Measurements from ENCODE around the gene SSBP3. TPM values are rescaled to one million over a fixed set of nuclear protein-coding genes. Genes with fewer than 3 reads are reported as not detected.

SSBP3 gene
- total and polyA plus RNA-seq, 2 of the 13 experiments (the other 11 are each of a cell fraction or from before 2014, with no cell fraction given), result 8.5 to 17.6 TPM

GRCh38 chr1:54374766-54375165, 31.4 kb downstream of the SSBP3 start:
- Histone ChIP-seq H3K4me1 (ENCODE audit: insufficient read depth, low read length) (peaks cover 40% of the 10 kb centered on the region), H3K79me2 (ENCODE audit: insufficient read depth, low read length) (peaks cover 2% of the 10 kb centered on the region), H3K9me3 (ENCODE audit: low read length) (no peaks in the 10 kb centered on the region), H2AFZ (ENCODE audit: low read length) (no peak overlapping the region), H4K20me1 (ENCODE audit: insufficient read depth, low read length) (peaks cover 4% of the 10 kb centered on the region), H3K27me3 (ENCODE audit: control insufficient read depth in 1 of 2, insufficient read depth in 2 of 2, low read length in 2 of 2) (no peaks in the 10 kb centered on the region), H3K27ac (ENCODE audit: extremely low read length, insufficient read depth, low read length) (no peak overlapping the region), H3K4me2 (ENCODE audit: low read depth, low read length) (no peak overlapping the region), H3K4me3 (replicated peaks in 1 of 3; ENCODE audit: insufficient read depth in 1 of 3, low read depth in 2 of 3, low read length in 3 of 3) (no peak overlapping the region), H3K9ac (ENCODE audit: insufficient read depth, low read depth, low read length) (no peak overlapping the region), H3K36me3 (replicated peaks in 1 of 2; ENCODE audit: control insufficient read depth in 1 of 2, insufficient read depth in 2 of 2, low read length in 2 of 2) (peaks cover 1 to 3% of the 10 kb centered on the region in 2 experiments; a peak in 4 of 5 replicates)
- no TSS peak for BruUV-seq (replicated peaks)
- WGBS (ENCODE audit: low lambda C conversion rate), result 84% methylated on average over 7 of the region's 8 CpGs
- ChIA-PET POLR2A (no interaction called here), CTCF (ENCODE audit: low intra/inter-chr PET ratio, low total read pairs) (no interaction called here)
- no peak for FAIRE-seq
- no peak for ATAC-seq
- DNase-seq (ENCODE audit: low spot score), result no peak
- TF ChIP-seq NCOA2 (CRISPR knock-in tag; IDR thresholded peaks at IDR 0.05), result no peak
- no peak for TF ChIP-seq KLF9 (CRISPR knock-in tag; IDR thresholded peaks at IDR 0.05; ENCODE audit: low read depth)
- TF ChIP-seq SP5 (CRISPR knock-in tag; IDR thresholded peaks at IDR 0.05; ENCODE audit: borderline replicate concordance, low read depth), result no peak
- no peak for TF ChIP-seq ZNF746 (CRISPR knock-in tag; IDR thresholded peaks at IDR 0.05)
- TF ChIP-seq SRSF1 (optimal IDR thresholded peaks at IDR 0.05; ENCODE audit: low read depth, low read length), result no peak
- TF ChIP-seq CCDC6 (CRISPR knock-in tag; IDR thresholded peaks at IDR 0.05), result no peak
- TF ChIP-seq GLI4 (CRISPR knock-in tag; IDR thresholded peaks at IDR 0.05; ENCODE audit: borderline replicate concordance), result no peak
- TF ChIP-seq PRPF4 (IDR thresholded peaks at IDR 0.05; ENCODE audit: low read depth, low read length, poor library complexity, severe bottlenecking), result no peak
- TF ChIP-seq ZNF780A (CRISPR knock-in tag; IDR thresholded peaks at IDR 0.05), result no peak
- TF ChIP-seq RFXANK (CRISPR knock-in tag; IDR thresholded peaks at IDR 0.05), result no peak
- TF ChIP-seq TMF1 (CRISPR knock-in tag; IDR thresholded peaks at IDR 0.05; ENCODE audit: low read depth), result no peak
- in situ Hi-C loops (cut with HindIII; ENCODE audit: extremely low pct_ligation_motif_present, low pct_unique_long_range_greater_than_20kb), result no loop called here
- intact Hi-C loops (cut with micrococcal nuclease; ENCODE audit: unreplicated experiment), result no loop called here

- Histone ChIP-seq H3K27ac (ENCODE audit: extremely low read length, insufficient read depth, low read length) (no peak overlapping the region), H3K9me3 (ENCODE audit: low read length) (no peaks in the 10 kb centered on the region), H2AFZ (ENCODE audit: low read length) (no peak overlapping the region), H3K9ac (ENCODE audit: insufficient read depth, low read depth, low read length) (no peak overlapping the region), H3K36me3 (replicated peaks in 1 of 2; ENCODE audit: control insufficient read depth in 1 of 2, insufficient read depth in 2 of 2, low read length in 2 of 2) (peaks cover 1 to 5% of the 10 kb centered on the region in 2 experiments; a peak in 1 of 5 replicates), H3K79me2 (ENCODE audit: insufficient read depth, low read length) (peaks cover 2% of the 10 kb centered on the region), H3K4me2 (ENCODE audit: low read depth, low read length) (no peak overlapping the region), H3K4me1 (ENCODE audit: insufficient read depth, low read length) (peaks cover 40% of the 10 kb centered on the region), H3K4me3 (replicated peaks in 1 of 3; ENCODE audit: insufficient read depth in 1 of 3, low read depth in 2 of 3, low read length in 3 of 3) (no peak overlapping the region), H3K27me3 (ENCODE audit: control insufficient read depth in 1 of 2, insufficient read depth in 2 of 2, low read length in 2 of 2) (no peaks in the 10 kb centered on the region), H4K20me1 (ENCODE audit: insufficient read depth, low read length) (peaks cover 4% of the 10 kb centered on the region)
- CTCF ChIA-PET (ENCODE audit: low intra/inter-chr PET ratio, low total read pairs), result no interaction called here
- TF ChIP-seq RFX3 (CRISPR knock-in tag; IDR thresholded peaks at IDR 0.05) (0 out of 2 replicates have a peak, but pooled peaks have one; percentile 22), ASH2L (IDR thresholded peaks at IDR 0.05; ENCODE audit: insufficient read length, low read depth, low read length) (no peak), KAT2B (IDR thresholded peaks at IDR 0.05; ENCODE audit: borderline replicate concordance, low read depth, low read length) (no peak), LRRFIP1 (CRISPR knock-in tag; conservative IDR thresholded peaks at IDR 0.05) (no peak), RFX1 (IDR thresholded peaks at IDR 0.05) (peak; percentile 24; the same call in 1 of the 2 replicates), ZNF790 (CRISPR knock-in tag; IDR thresholded peaks at IDR 0.05; ENCODE audit: borderline replicate concordance) (no peak)
- 97% methylated on average over 8 of the region's 8 CpGs for WGBS (ENCODE audit: low lambda C conversion rate)
- in situ Hi-C loops (cut with HindIII; ENCODE audit: extremely low pct_ligation_motif_present, low pct_unique_long_range_greater_than_20kb) (no loop called here), intact Hi-C loops (cut with micrococcal nuclease; ENCODE audit: unreplicated experiment) (no loop called here)
- BruUV-seq (replicated peaks), result no TSS peak
- DNase-seq (ENCODE audit: low spot score) (no peak), ATAC-seq (no peak), FAIRE-seq (no peak)
- POLR2A ChIA-PET, result no interaction called here
These were observed 33.2 kb downstream of the SSBP3 start for GRCh38 chr1:54372978-54373377.
